ENCODE measurements around the gene TUBA4A. TPM values are rescaled to one million over a fixed set of nuclear protein-coding genes. Genes with fewer than 3 reads are reported as not detected.

Gene TUBA4A
- total and polyA plus RNA-seq, 9 of the 15 experiments (the other 6 are each of a cell fraction or from before 2014, with no cell fraction given), result 25.1 to 174 (median 42.4) TPM

- TF ChIP-seq, protein P1, sequence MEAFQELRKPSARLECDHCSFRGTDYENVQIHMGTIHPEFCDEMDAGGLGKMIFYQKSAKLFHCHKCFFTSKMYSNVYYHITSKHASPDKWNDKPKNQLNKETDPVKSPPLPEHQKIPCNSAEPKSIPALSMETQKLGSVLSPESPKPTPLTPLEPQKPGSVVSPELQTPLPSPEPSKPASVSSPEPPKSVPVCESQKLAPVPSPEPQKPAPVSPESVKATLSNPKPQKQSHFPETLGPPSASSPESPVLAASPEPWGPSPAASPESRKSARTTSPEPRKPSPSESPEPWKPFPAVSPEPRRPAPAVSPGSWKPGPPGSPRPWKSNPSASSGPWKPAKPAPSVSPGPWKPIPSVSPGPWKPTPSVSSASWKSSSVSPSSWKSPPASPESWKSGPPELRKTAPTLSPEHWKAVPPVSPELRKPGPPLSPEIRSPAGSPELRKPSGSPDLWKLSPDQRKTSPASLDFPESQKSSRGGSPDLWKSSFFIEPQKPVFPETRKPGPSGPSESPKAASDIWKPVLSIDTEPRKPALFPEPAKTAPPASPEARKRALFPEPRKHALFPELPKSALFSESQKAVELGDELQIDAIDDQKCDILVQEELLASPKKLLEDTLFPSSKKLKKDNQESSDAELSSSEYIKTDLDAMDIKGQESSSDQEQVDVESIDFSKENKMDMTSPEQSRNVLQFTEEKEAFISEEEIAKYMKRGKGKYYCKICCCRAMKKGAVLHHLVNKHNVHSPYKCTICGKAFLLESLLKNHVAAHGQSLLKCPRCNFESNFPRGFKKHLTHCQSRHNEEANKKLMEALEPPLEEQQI (IDR thresholded peaks at IDR 0.05), result no peak
- TF ChIP-seq CREBBP (IDR thresholded peaks at IDR 0.05; ENCODE audit: low read depth, low read length) (no peak), ZFP36 (IDR thresholded peaks at IDR 0.05; ENCODE audit: low read depth, low read length, partially characterized antibody) (no peak), MCM5 (IDR thresholded peaks at IDR 0.05; ENCODE audit: low read depth) (no peak), SREBF1 (IDR thresholded peaks at IDR 0.05; ENCODE audit: borderline replicate concordance, low read depth, low read length) (no peak), KDM1A (IDR thresholded peaks at IDR 0.05) (no peak)
- TF ChIP-seq, protein P2, sequence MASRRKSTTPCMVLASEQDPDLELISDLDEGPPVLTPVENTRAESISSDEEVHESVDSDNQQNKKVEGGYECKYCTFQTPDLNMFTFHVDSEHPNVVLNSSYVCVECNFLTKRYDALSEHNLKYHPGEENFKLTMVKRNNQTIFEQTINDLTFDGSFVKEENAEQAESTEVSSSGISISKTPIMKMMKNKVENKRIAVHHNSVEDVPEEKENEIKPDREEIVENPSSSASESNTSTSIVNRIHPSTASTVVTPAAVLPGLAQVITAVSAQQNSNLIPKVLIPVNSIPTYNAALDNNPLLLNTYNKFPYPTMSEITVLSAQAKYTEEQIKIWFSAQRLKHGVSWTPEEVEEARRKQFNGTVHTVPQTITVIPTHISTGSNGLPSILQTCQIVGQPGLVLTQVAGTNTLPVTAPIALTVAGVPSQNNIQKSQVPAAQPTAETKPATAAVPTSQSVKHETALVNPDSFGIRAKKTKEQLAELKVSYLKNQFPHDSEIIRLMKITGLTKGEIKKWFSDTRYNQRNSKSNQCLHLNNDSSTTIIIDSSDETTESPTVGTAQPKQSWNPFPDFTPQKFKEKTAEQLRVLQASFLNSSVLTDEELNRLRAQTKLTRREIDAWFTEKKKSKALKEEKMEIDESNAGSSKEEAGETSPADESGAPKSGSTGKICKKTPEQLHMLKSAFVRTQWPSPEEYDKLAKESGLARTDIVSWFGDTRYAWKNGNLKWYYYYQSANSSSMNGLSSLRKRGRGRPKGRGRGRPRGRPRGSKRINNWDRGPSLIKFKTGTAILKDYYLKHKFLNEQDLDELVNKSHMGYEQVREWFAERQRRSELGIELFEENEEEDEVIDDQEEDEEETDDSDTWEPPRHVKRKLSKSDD (conservative IDR thresholded peaks at IDR 0.05; ENCODE audit: low read length), result no peak
Measured at GRCh38 chr2:219290381-219291171, 36.9 kb upstream of the TUBA4A start (continued).
